ENCODE results near the gene PDE7B.

The PDE7B gene

GRCh38 chr6:135895231-135895911 lies 43.9 kb downstream of the PDE7B start:
- Histone ChIP-seq H3K9me2 (replicated peaks; ENCODE audit: low read depth, low read length) (no peaks in the 10 kb centered on the region), H3K4me3 (ENCODE audit: low read length, poor library complexity, severe bottlenecking) (no peak overlapping the region), H4K20me1 (ENCODE audit: insufficient read depth, low read length, poor library complexity, severe bottlenecking) (no peaks in the 10 kb centered on the region), H3K36me3 (ENCODE audit: insufficient read depth, low read length) (no peaks in the 10 kb centered on the region), H3K4me1 (ENCODE audit: insufficient read depth, low read length, poor library complexity, severe bottlenecking) (no peaks in the 10 kb centered on the region), H3K27me3 (ENCODE audit: insufficient read depth, low read length, poor library complexity, severe bottlenecking) (no peaks in the 10 kb centered on the region), H3K9me3 (ENCODE audit: insufficient read depth, low read depth, low read length) (no peaks in the 10 kb centered on the region), H3F3A (ENCODE audit: low read depth) (no peaks in the 10 kb centered on the region), H3K79me2 (ENCODE audit: insufficient read depth, low read length) (no peaks in the 10 kb centered on the region), H3K9ac (ENCODE audit: low read depth, low read length, poor library complexity, severe bottlenecking) (no peak overlapping the region), H2AFZ (ENCODE audit: low read length) (no peak overlapping the region), H3K4me2 (ENCODE audit: low read depth, low read length, poor library complexity, severe bottlenecking) (no peak overlapping the region)
- TF ChIP-seq, protein P1, sequence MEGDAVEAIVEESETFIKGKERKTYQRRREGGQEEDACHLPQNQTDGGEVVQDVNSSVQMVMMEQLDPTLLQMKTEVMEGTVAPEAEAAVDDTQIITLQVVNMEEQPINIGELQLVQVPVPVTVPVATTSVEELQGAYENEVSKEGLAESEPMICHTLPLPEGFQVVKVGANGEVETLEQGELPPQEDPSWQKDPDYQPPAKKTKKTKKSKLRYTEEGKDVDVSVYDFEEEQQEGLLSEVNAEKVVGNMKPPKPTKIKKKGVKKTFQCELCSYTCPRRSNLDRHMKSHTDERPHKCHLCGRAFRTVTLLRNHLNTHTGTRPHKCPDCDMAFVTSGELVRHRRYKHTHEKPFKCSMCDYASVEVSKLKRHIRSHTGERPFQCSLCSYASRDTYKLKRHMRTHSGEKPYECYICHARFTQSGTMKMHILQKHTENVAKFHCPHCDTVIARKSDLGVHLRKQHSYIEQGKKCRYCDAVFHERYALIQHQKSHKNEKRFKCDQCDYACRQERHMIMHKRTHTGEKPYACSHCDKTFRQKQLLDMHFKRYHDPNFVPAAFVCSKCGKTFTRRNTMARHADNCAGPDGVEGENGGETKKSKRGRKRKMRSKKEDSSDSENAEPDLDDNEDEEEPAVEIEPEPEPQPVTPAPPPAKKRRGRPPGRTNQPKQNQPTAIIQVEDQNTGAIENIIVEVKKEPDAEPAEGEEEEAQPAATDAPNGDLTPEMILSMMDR (conservative IDR thresholded peaks at IDR 0.05; ENCODE audit: low read length): no peak
- no peak for TF ChIP-seq EZH2phosphoT487 (IDR thresholded peaks at IDR 0.05; ENCODE audit: borderline replicate concordance)

- H3F3A ChIP-seq (ENCODE audit: low read depth): no peaks in the 10 kb centered on the region
- H3K36me3 ChIP-seq (ENCODE audit: insufficient read depth, low read length): no peaks in the 10 kb centered on the region
- no peak overlapping the region for H3K9ac ChIP-seq (ENCODE audit: low read depth, low read length, poor library complexity, severe bottlenecking)
- H4K20me1 ChIP-seq (ENCODE audit: insufficient read depth, low read length, poor library complexity, severe bottlenecking): no peaks in the 10 kb centered on the region
- no peaks in the 10 kb centered on the region for H3K9me2 ChIP-seq (replicated peaks; ENCODE audit: low read depth, low read length)
- no peak overlapping the region for H3K4me3 ChIP-seq (ENCODE audit: low read length, poor library complexity, severe bottlenecking)
- H3K4me1 ChIP-seq (ENCODE audit: insufficient read depth, low read length, poor library complexity, severe bottlenecking): no peaks in the 10 kb centered on the region
- no peaks in the 10 kb centered on the region for H3K9me3 ChIP-seq (ENCODE audit: insufficient read depth, low read depth, low read length)
- TF ChIP-seq, protein P1 (conservative IDR thresholded peaks at IDR 0.05; ENCODE audit: low read length): no peak
- no peak for TF ChIP-seq EZH2phosphoT487 (IDR thresholded peaks at IDR 0.05; ENCODE audit: borderline replicate concordance)
- no peak overlapping the region for H3K4me2 ChIP-seq (ENCODE audit: low read depth, low read length, poor library complexity, severe bottlenecking)
- H3K27me3 ChIP-seq (ENCODE audit: insufficient read depth, low read length, poor library complexity, severe bottlenecking): no peaks in the 10 kb centered on the region
- H2AFZ ChIP-seq (ENCODE audit: low read length): no peak overlapping the region
- H3K79me2 ChIP-seq (ENCODE audit: insufficient read depth, low read length): no peaks in the 10 kb centered on the region
Observed at GRCh38 chr6:135897087-135897486, 45.6 kb downstream of the PDE7B start.

DNA sequence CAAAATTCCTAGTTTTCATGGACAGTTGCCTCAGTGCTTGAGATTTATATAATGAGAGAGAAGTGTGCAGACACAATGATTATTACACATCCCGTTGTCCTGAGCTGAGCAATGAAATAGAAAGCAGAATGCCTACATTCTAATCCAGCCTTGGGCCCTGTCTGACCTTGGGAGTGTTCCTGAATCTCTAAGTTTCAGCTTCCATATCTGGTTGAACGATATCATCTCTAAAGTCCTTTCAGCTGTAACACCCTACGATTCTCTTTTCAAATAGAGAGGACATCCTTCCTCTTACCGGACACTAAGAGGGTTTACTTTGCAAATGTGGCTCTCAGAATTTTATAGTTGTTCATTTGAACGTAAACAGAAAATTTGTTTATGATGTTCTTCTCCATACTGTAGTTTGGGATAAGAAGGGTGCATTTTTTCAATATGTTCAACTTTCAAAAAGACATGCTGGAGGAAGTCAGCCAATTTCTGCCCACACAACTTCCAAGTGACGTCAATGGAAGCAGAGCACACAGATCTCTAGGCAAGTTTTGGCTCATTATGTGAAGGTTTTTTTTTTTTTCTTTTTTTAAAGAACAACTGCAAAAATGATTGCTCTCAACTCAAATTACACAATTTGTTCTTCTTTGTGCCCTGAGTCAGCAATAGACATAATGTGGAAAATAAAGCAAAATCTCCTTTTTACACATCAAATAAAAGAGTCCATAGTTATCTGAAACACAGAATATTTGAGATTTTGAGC lies 50.4 kb downstream of the PDE7B start:
- Histone ChIP-seq H3F3A (ENCODE audit: low read depth) (no peaks in the 10 kb centered on the region), H3K4me2 (ENCODE audit: low read depth, low read length, poor library complexity, severe bottlenecking) (no peak overlapping the region), H3K27me3 (ENCODE audit: insufficient read depth, low read length, poor library complexity, severe bottlenecking) (no peaks in the 10 kb centered on the region), H3K4me1 (ENCODE audit: insufficient read depth, low read length, poor library complexity, severe bottlenecking) (no peaks in the 10 kb centered on the region), H3K9me2 (replicated peaks; ENCODE audit: low read depth, low read length) (no peaks in the 10 kb centered on the region), H3K4me3 (ENCODE audit: low read length, poor library complexity, severe bottlenecking) (no peak overlapping the region), H3K9me3 (ENCODE audit: insufficient read depth, low read depth, low read length) (no peaks in the 10 kb centered on the region), H2AFZ (ENCODE audit: low read length) (no peak overlapping the region), H3K79me2 (ENCODE audit: insufficient read depth, low read length) (no peaks in the 10 kb centered on the region), H3K36me3 (ENCODE audit: insufficient read depth, low read length) (no peaks in the 10 kb centered on the region), H4K20me1 (ENCODE audit: insufficient read depth, low read length, poor library complexity, severe bottlenecking) (no peaks in the 10 kb centered on the region), H3K9ac (ENCODE audit: low read depth, low read length, poor library complexity, severe bottlenecking) (no peak overlapping the region)
- TF ChIP-seq, protein P1 (conservative IDR thresholded peaks at IDR 0.05; ENCODE audit: low read length): no peak
- no peak for TF ChIP-seq EZH2phosphoT487 (IDR thresholded peaks at IDR 0.05; ENCODE audit: borderline replicate concordance)
